HG03342 (cell line): ENCODE measurements around the gene ENC1.

Experiments used
- ATAC-seq: cut with Tn5 transposase; IDR thresholded peaks from one replicate; pipeline ENCODE4 v1.9.1; 2021; ENCODE audit warnings: mild to moderate bottlenecking, moderate library complexity; ENCODE audit not compliant: unreplicated experiment

The ENC1 gene

DNA sequence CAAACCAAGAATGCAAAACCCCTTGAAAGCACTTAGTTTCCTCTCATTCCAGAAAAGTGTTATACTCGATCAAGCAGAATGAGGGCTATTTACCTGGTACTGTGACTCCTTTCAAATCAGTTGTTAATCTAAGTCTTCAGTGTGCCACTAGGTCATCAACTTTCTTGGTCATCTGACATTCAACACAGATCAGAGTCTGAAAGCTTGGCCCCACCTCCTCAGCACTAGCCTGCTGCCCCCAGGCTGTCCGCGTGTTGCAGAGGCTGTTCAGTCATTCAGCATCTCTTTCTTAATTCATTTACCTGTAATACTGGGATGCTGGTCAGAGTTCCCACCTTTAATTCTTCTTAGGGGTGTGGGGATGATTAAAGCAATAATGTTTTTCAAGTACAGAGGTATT, 28.5 kb downstream of the ENC1 start:
- no peak for ATAC-seq

DNA sequence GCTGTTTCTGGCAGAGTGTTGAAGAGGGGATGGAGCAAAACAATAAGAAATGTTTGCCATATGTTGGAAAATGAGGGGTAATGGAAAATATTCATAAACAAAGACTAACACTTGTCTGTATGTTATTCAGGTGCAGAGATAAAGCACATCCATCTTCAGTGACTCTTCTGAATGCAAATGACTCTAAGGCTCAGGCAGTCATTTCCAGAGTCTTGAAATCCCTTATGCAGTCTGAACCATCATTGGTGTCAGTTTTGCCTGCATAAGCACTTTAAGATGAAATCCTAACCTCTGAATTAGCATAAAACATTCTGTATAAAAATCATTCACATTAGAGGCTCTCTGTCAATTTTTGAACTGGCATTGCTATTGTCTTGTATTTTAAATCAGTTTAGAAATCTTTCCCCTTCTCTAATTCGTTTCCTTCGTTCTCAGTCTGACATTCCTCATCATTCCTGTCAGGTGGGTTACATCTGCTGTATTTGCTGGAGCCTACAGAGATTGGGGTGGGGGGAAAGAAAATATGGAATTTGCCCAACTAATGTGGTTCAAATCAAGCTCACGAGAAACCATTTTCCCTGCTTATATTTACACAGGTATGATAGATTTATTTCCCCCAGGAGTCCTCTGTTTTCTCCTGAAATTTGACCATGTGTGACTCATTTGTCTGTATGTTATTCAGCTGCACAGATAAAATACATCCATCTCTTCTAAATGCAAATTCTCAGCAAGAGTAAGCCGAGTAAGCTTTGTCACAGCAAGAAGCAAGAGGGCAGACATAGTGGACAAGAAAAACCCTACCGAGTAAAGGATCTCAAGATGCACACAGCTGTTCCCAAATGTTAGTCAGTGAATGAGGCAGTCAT, 31.6 kb downstream of the ENC1 start:
- no peak for ATAC-seq

DNA sequence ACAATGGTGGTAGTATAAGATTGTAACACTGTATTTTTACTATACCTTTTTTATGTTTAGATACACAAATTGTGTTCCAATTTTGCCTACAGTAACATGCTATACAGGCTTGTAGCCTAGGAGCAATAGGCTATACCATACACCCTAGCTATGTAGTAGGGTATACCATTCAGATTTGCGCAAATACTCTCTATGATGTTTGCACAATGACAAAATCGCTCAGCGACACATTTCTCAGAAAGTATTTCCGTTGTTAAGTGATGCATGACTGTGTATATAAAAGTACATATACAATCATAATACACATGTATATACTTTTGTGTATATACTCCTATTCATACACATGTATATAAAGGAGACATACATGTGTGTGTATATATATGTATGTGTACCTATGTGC, 34.8 kb downstream of the ENC1 start:
- ATAC-seq: no peak

DNA sequence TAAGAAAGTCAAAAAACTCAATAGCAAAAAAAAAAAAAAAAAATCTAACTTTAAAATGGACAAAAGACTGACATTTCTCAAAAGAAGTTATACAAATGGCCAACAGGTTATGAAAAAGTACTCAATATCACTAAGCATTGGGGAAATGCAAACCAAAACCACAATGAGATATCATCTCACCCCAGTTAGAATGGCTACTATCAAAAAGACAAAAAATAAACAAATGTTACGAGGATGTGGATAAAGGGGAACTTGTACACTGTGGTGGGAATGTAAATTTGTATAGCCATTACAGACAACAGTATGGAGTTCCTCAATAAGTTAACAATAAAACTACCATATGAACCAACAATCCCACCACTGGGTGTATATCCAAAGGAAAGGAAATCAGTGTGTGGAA, 37.2 kb downstream of the ENC1 start:
- no peak for ATAC-seq

DNA sequence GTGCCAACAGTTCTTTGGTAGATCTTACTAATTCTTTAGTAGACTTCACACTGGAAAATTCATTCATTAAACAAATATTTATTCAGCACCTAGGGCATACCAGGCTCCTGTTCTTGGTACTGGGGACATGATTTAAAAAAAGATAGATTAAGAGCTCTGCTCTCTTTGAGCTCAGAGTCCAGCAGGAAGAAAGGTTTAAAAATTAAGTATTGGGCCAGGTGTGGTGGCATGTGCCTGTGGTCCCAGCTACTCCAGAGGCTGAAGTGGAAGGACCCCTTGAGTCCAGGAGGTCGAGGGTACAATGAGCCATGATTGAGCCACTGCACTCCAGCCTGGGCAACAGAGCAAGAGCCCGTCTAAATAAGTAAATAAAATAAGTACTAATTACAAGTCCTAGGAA, 41.4 kb downstream of the ENC1 start:
- no peak for ATAC-seq

DNA sequence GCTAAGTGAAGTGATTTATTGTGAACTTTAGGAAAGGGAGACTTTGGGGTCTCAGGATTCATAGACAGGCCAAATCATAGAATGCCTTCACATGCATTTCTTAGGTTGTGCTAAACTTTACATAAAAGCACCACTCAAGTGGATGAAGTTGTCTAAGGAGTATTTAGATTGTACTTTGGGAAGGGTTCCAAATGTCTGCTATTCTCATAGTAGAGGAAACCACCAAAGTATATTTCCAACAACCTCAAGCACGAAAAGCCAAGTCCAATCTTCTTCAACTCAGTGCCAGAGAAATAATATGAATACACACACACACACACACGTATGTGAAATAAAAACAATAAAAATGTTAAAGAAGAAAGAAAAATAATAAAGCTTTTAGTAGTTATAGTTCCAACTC, 41.8 kb downstream of the ENC1 start:
- ATAC-seq: no peak

DNA sequence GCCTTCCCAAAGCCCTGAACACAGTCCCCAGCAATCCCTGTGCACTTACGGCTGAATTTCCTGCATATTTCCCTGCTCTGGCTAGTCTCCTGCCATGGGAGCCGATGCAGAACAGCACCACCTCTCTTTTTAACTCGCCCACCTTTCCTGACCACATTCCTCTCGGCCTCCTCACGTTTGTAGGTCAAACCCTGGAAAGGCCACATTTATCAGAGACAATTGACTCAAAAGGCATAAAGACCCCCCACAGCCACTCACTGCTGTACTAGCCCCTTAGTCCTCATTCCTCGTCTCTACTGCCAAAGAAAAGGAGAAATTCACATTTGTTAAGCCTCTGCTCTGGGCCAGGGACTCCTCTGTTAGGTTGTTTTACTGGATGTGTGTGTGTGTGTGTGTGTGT, 43.6 kb downstream of the ENC1 start:
- no peak for ATAC-seq

DNA sequence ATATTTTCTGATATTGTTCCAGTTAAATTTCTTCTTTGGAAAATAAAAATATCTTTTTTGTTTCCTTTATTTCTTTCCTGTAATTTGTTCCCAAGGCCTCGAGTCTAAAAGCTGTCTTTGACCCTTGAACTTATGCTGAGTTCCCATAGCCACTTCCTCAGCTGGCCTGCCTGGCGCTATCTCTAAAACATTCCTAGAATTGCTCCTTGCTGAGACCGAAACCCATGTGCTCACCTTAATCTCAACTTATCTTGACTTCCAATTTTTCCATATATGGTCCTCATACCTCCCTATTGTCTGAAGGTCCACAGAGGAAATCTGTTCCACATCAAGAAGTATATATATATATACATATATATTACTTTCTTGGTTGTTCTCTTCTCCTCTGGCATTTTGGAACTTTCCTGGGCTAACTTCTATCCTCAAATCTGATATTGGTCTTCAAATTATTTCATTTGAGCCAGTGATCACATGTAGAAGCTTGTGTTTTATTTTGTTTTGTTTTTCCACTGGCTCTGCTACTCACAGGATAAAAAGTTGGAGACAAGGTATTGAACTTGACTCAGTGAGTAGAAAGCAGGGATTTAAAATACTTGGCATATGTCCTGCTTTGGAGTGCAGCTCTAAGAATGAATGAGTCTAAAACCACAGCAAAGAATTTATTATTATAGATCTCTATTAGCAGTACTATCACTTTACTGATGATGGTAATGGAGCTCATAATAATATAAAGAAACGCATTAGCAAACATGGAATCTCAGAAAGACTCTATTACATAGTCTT, 45.2 kb downstream of the ENC1 start:
- ATAC-seq: no peak

DNA sequence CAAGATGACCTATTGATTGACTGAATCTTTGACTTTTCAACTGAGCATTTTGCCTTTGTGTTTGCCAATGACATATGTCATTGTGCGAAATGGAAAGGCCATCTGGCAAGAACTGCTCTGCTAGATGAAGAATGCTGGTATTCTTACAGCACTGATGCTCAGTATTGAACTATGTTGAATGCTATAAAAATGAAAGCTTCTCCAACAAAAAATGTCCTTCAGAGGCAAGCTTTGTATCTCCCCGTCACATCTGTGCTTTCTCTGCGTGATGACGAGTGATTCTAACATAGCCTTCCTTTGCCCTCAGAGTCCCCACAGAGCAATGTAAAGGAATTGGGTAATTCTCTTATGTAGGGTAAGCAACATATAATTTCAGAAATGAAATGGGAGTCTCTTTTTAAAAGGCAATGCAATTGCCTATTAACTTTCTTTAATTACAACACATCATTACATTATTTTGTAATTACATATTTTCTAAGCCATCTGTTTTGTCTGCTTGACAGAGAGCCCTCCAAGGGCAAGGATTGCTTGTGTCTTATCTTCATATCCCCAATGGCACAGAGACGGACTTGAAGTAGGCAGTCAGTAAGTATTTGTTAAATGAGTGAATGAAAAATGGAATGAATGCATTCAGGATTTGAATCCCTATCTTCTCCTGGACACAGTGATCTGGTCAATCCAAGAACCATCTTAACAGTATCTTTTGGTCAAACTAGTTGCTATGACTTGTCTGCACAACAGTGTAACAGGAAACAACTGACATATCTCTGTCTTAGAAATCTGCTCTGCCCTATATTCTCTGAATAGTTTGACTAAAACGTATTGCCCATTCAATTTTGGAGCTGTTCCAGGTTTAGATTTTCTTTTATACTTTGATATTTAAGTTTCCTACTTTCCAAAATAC, 46.1 kb downstream of the ENC1 start:
- no peak for ATAC-seq

DNA sequence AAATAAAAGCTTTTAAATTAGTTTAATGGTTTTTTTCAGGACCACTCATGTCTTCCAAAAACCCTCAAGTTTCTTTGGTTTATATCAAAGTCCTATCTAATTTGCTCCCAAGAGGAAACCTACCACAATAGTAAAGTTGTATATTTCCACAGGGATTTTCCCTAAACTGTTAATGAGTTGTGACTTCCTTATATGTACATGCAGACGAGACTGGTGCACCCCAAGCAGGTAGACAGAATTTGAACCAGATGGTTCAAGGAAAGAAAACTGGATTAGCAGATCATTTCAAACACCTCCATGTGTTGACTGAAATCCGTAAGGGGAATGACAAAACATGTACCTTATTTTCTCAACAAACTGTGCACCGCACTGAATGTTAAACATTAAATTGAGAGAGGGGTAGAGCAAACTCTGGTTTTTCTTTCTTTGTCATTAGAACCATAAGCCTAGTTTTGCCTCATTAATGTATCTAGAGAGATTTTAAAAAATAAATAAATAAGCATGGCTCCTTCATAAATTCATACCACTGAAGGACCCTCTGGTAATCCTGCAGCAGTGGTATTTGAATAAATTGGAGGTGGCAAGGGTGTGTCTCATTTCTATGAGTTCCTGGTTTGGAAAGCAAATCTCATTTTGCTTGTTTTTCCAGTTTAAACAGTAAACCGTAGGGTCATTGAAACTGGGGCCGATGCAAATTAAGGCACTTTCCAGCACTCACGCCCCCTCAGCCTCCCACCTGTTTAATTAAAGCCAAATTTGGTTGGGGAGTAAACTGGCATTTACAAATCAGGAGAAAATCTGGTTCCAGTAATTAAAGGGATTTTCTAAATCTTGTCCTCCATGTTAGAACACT, 51.1 kb downstream of the ENC1 start:
- no peak for ATAC-seq

DNA sequence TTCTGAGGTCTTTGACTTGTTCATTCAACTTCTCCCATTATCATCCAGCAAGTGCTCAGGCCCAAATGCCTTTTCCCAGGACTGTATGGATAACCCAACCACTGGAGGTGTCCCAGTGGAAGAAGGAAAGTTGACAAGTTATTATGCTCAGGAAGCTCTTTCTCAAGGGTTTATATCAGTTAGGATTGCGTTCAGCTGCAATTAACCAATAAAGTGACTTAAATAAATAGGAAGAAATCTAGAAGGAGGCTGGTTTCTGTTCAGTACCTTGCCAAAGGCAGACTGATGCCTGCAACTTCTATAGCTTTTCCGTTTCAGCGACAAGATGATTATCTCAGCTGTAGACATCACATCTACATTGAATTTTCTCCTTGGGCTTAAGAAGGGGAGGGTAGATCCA, 52.1 kb downstream of the ENC1 start:
- ATAC-seq: no peak

DNA sequence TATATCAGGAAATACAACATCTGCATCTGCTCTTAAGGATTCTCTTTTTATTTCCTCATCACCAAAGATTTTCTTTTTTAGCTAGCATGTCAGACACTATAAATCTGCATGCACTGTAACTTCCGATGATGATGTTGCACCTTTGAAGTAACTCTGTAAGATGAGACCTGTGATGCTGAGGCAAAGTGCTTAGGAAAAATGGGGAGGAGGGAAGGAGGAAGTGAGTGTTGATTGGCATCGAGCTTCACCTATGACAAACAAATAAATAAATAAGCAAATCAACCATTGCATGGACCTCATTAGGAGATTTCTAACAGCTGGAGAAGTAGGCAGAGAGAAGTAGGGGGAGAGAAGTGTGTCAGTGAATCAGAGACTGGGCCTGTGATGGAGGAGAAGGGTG, 52.6 kb downstream of the ENC1 start:
- ATAC-seq: no peak

DNA sequence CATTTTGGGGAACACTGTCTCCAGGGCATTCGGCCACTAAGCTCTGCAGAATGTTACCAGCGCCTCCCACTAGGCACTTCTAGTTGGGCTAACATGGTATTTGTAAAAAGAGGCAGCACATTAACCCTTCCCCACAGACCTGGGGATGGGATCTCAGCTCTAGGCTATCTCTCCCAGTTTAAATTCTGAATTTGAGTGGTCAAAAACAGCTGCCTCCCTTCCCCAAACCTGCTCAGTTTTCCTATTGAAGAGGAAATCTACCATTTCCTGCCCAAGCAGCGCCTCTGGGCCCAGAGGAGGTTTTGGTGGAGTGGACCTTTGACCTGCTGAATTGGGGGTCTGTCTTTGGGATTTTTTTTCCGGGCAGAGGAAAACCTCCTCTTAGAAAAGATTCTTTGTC, 53.2 kb downstream of the ENC1 start:
- ATAC-seq: no peak

DNA sequence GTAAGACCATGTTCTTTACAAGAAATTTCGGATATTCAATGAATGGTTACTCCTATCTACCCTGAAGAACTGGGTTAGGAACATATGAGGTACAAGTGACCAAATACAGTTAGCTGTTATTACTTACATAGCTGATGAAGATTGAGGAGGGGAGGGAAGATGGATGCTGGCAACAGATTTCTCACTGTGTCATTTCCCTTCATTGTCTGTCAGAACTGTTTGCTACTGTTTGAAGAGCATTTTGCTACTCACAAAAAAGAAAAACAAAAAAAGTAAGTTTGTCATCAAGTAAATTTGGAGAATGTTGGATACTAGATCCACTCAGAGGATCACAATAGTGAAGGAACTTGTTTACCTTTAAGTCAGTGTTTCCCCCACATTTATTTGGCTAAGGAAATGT, 53.7 kb downstream of the ENC1 start:
- ATAC-seq: no peak

DNA sequence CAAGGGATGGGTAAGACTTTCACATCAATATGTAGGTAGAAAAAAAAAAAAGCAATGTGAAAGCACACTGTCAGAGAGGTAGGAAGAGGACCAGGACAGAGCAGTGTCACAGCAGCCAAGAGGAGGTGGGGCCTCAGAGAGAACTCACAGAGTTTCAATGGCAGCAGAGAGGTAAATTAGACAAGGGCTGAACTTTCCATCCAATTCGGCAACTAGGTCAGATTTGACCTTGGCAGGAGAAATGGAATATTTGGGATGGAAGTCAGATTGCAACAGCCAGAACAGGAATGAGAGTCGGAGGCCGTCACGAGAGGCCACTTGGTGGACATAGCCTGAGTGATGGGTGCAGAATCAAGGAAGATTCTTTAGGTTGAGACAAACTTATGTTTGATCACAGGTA, 57.7 kb downstream of the ENC1 start:
- no peak for ATAC-seq

DNA sequence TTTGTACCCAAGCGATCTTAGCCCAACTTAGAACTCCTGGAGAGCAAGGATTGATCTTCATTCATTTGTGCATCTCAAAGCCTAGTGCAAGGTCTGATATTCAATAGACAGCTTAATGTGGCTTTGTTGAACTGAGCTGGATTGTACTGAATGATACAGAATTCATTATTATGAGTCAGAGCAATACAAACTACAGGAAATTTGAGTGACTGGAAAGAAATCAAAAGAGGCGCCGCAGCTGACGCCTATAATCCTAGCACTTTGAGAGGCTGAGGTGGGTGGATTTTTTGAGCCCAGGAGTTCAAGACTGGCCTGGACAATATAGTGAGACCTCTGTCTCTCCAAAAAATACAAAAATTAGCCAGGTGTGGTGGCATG, 58.6 kb downstream of the ENC1 start:
- ATAC-seq: no peak

DNA sequence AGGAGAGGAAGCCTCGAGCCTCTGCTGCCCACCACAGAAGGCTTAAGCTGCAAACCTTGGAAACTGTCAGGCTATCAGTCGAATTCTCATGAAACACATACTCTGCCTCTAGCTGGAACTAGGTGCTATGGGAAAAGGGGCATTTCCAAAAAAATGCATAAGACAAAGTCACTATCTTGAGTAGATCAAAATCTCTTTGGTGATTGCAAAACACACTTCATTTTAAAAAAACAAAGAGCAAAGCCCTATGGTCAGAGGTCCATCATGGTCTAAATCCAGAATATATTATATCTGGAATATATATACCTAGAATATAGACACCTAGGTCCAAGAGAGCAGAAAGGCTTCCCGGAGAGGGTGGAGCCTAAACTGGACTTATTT, 59.8 kb downstream of the ENC1 start:
- no peak for ATAC-seq

DNA sequence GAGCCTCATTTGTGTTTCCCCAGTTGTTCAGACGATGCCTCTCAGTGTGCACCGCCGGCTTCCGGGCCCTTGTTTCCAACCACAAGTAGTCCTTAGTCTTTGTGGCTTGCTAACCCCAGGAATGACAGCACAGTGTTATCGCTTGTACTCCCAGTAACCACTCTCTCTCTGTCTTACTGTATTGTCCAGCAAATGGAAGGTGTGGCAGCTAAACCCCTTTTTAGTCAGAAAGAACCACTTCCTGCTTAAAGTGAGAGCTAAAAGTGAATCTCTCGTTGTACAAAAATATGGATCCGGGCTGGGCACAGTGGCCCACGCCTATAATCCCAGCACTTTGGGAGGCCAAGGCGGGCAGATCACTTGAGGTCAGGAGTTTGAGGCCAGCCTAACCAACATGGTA, 61.3 kb downstream of the ENC1 start:
- peak; percentile 75 for ATAC-seq

DNA sequence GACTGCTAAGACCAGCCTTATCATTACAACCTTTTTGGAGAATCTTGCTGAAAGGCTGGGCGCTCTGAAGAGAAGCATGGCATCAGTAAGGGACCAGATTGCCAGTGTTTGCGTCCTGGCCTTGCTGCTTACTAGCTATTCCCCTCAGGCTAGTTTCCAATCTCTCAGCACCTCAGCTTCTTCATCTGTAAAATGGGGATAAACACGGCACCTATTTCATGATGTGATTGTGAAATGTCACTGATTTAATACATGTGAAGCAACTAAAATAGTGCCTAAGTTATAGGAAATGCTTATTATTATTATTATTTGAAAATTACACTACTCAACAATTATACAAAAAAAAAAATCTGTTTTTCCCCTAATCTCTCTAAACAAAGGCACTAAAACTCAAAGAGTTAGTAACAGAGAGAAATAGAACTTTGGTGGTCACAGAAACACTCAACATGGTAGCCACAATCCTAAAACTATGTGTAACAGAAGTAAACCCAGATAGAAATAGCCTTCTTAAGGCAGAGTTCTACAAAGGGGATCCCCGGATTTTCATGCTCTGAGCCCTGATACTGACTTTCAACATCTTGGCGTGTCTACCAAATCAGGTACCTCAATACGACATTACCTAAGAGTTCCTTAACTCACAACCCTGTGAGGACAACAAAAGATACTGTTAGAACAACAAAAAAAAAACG, 62.0 kb downstream of the ENC1 start:
- no peak for ATAC-seq
